Endothelial cell of umbilical vein (primary cell): ENCODE results near the gene TBL1Y.

Source experiments
- CTCF ChIP-seq, 2 donors: IDR thresholded peaks; 1 replicate in 1 of 2; 2 replicates in 1 of 2; pipeline ENCODE4 v1.5.1; 2011; ENCODE audit warnings: low read length in 2 of 2, mild to moderate bottlenecking in 2 of 2, moderate library complexity in 2 of 2, control low read depth in 1 of 2, inconsistent platforms in 1 of 2, low read depth in 1 of 2; ENCODE audit not compliant: insufficient read depth in 1 of 2; ENCODE audit errors: extremely low read depth in 1 of 2
- EZH2 ChIP-seq: IDR thresholded peaks from 2 replicates; pipeline ENCODE4 v1.6.1; 2012; ENCODE audit warnings: borderline replicate concordance, low read depth, mild to moderate bottlenecking, moderate library complexity, low read length, inconsistent platforms; ENCODE audit not compliant: severe bottlenecking
- FOS ChIP-seq: IDR thresholded peaks from 2 replicates; pipeline ENCODE4 v1.6.1; 2011; ENCODE audit warnings: mild to moderate bottlenecking, low read length, moderate library complexity, borderline replicate concordance; ENCODE audit not compliant: insufficient read depth
- GATA2 ChIP-seq: IDR thresholded peaks from 2 replicates; pipeline ENCODE4 v1.7.0; 2011; ENCODE audit warnings: low read depth, mild to moderate bottlenecking, moderate library complexity, mixed read lengths, low read length; ENCODE audit not compliant: insufficient read length, insufficient read depth
- JUN ChIP-seq: IDR thresholded peaks from 2 replicates; pipeline ENCODE4 v1.6.1; 2011; ENCODE audit warnings: borderline replicate concordance, low read depth; ENCODE audit not compliant: insufficient read length, insufficient read depth
- MAX ChIP-seq: IDR thresholded peaks from 2 replicates; pipeline ENCODE4 v1.6.1; 2011; ENCODE audit not compliant: insufficient read depth, insufficient read length
- MYC ChIP-seq: IDR thresholded peaks from one replicate; pipeline ENCODE4 v1.6.1; 2011; ENCODE audit warnings: mild to moderate bottlenecking, low read depth, low read length
- POLR2A ChIP-seq: IDR thresholded peaks from 2 replicates; pipeline ENCODE4 v1.6.1; 2012; ENCODE audit warnings: low read depth, mild to moderate bottlenecking, control low read depth, low read length
- POLR2AphosphoS5 ChIP-seq: IDR thresholded peaks from 2 replicates; pipeline ENCODE4 v1.6.1; 2012; ENCODE audit warnings: low read depth, mild to moderate bottlenecking, control low read depth, low read length, moderate library complexity; ENCODE audit not compliant: insufficient read depth

GRCh38 chrY:7039037-7039436 is 128.5 kb downstream of the TBL1Y start:
- TF ChIP-seq CTCF (IDR thresholded peaks at IDR 0.05; ENCODE audit: extremely low read depth in 1 of 2, insufficient read depth in 1 of 2, low read depth in 1 of 2, low read length in 2 of 2) (no peak), EZH2 (no peak), POLR2A (no peak), MYC (no peak), POLR2AphosphoS5 (no peak), JUN (no peak), FOS (no peak), MAX (no peak), GATA2 (no peak)
